Activated T-helper 1 cell treated with anti-CD3 and anti-CD28 coated beads, Interleukin-2, amount 50 U/mL, for 16 hours (primary cell): ENCODE results near the gene PLCD4.
A peak's percentile ranks its signal among the peaks of the same experiment; 100 is the strongest.

Source experiments
- DNase-seq, 2 donors: peaks; one replicate each; pipeline ENCODE4 v3.0.0-alpha.2; 2020; ENCODE audit warnings: low read depth in 1 of 2, low spot score in 1 of 2

PLCD4 gene

GRCh38 chr2:218607436-218608115 lies at the start of gene PLCD4:
PLCD4 (plus strand) TSS chr2:218607899; CDS start chr2:218615740, 7,841 bp downstream.
- DNase-seq = no peak

GRCh38 chr2:218557941-218558340 lies 49.8 kb upstream of the PLCD4 start:
- no peak for DNase-seq

GRCh38 chr2:218558986-218559385 lies 48.7 kb upstream of the PLCD4 start:
- no peak for DNase-seq

GRCh38 chr2:218564056-218564455 lies 43.6 kb upstream of the PLCD4 start:
- no peak for DNase-seq

GRCh38 chr2:218566296-218566695 lies 41.4 kb upstream of the PLCD4 start:
- DNase-seq = no peak

GRCh38 chr2:218567797-218568189 lies 39.9 kb upstream of the PLCD4 start:
- DNase-seq = peak in 1 of 2 donors; percentile 61

- peak; percentile 100 for DNase-seq
These were observed 39.3 kb upstream of the PLCD4 start, which contains the start of the genes CNOT9 and USP37 for GRCh38 chr2:218568190-218569037. CNOT9 (plus strand) TSS chr2:218568839; CDS start chr2:218568955, 116 bp downstream. USP37 (minus strand) TSS chr2:218568351; CDS start chr2:218558653, 9,698 bp downstream.

GRCh38 chr2:218569038-218569431 lies 38.7 kb upstream of the PLCD4 start:
- DNase-seq = peak; percentile 12 to 48

- DNase-seq = no peak
These were observed 37.8 kb upstream of the PLCD4 start for GRCh38 chr2:218569661-218570500.

- no peak for DNase-seq
These were observed 36.8 kb upstream of the PLCD4 start for GRCh38 chr2:218570850-218571249.

- no peak for DNase-seq
These were observed 30.8 kb upstream of the PLCD4 start for GRCh38 chr2:218576854-218577253.

- no peak for DNase-seq
These were observed 30.0 kb upstream of the PLCD4 start for GRCh38 chr2:218577482-218578220.

GRCh38 chr2:218578272-218578877 lies 29.3 kb upstream of the PLCD4 start:
- no peak for DNase-seq

- no peak for DNase-seq
These were observed 25.6 kb upstream of the PLCD4 start for GRCh38 chr2:218582076-218582475.

- DNase-seq = no peak
These were observed 23.5 kb upstream of the PLCD4 start for GRCh38 chr2:218583983-218584850.

- no peak for DNase-seq
These were observed 22.2 kb upstream of the PLCD4 start for GRCh38 chr2:218585541-218585940.

GRCh38 chr2:218605432-218605831 lies 2.3 kb upstream of the PLCD4 start:
- DNase-seq = no peak

GRCh38 chr2:218615868-218616315 lies 8.2 kb downstream of the PLCD4 start:
- DNase-seq = no peak
